Adrenal gland (tissue), 5 donors: ENCODE data around the gene ZNF816.
A peak's percentile ranks its signal among the peaks of the same experiment; 100 is the strongest.

ENCODE experiments used
- CTCF ChIP-seq, 6 experiments: fragments of 450-650 bp in 4 of 6; fragments of 200-600 bp in 2 of 6; sonication (generic) in 1 of 6; IDR thresholded peaks; 1 replicate in 5 of 6; 2 replicates in 1 of 6; pipeline versions ENCODE4 v1.5.1 to v1.8.0; 2016 to 2021; ENCODE audit warnings: antibody characterized with exemption in 6 of 6, mild to moderate bottlenecking in 2 of 6, moderate library complexity in 1 of 6
- POLR2A ChIP-seq, 2 donors: fragments of 450-650 bp; IDR thresholded peaks; one replicate each; pipeline ENCODE4 v1.6.1; 2017; ENCODE audit warnings: antibody characterized with exemption in 2 of 2, mild to moderate bottlenecking in 2 of 2, moderate library complexity in 1 of 2
- donor health status: DM: no; HTN: no; CAD: no.

GRCh38 chr19:52922841-52923777 lies 39.6 kb downstream of the ZNF816 start, which contains the start of gene ZNF888:
- TF ChIP-seq CTCF (IDR thresholded peaks at IDR 0.05) (no peak), POLR2A (IDR thresholded peaks at IDR 0.05) (peak in 1 of 2 donors; percentile 61)
